H9 (cell line): Measurements from ENCODE around the gene NMT1. TPM values are rescaled to one million over a fixed set of nuclear protein-coding genes. Genes with fewer than 3 reads are reported as not detected.
A peak's percentile ranks its signal among the peaks of the same experiment; 100 is the strongest.

Source experiments
- DNase-seq: peaks from one replicate; pipeline ENCODE4 v3.0.0-alpha.2; 2017
- H2AFZ ChIP-seq: one replicate; pipeline ENCODE4 v1.6.1; 2013; ENCODE audit warnings: mild to moderate bottlenecking, low read length, control low read depth, moderate library complexity
- H2AK5ac ChIP-seq: 2 replicates; pipeline ENCODE4 v1.6.1; 2013; ENCODE audit warnings: low read length, control low read depth, mixed read lengths; ENCODE audit not compliant: insufficient read length
- H2BK120ac ChIP-seq: one replicate; pipeline ENCODE4 v1.6.1; 2013; ENCODE audit warnings: low read depth, mild to moderate bottlenecking, low read length, control low read depth, inconsistent platforms; ENCODE audit not compliant: poor library complexity, severe bottlenecking
- H2BK12ac ChIP-seq: 2 replicates; pipeline ENCODE4 v1.6.1; 2013; ENCODE audit warnings: low read length, control low read depth, mixed read lengths, low read depth; ENCODE audit not compliant: insufficient read length
- H2BK15ac ChIP-seq: 2 replicates; pipeline ENCODE4 v1.6.1; 2013; ENCODE audit warnings: low read depth, low read length, control low read depth
- H2BK20ac ChIP-seq: one replicate; pipeline ENCODE4 v1.6.1; 2013; ENCODE audit warnings: low read depth, mild to moderate bottlenecking, low read length, control low read depth, inconsistent platforms; ENCODE audit not compliant: poor library complexity, severe bottlenecking
- H2BK5ac ChIP-seq: 2 replicates; pipeline ENCODE4 v1.6.1; 2013; ENCODE audit warnings: low read length, control low read depth, mixed read lengths; ENCODE audit not compliant: insufficient read length
- H3K14ac ChIP-seq: 2 replicates; pipeline ENCODE4 v1.6.1; 2013; ENCODE audit warnings: low read length, control low read depth; ENCODE audit not compliant: insufficient read depth
- H3K18ac ChIP-seq: 2 replicates; pipeline ENCODE4 v1.6.1; 2013; ENCODE audit warnings: low read depth, mild to moderate bottlenecking, mixed read lengths, low read length, control low read depth; ENCODE audit not compliant: insufficient read length
- H3K23ac ChIP-seq: 2 replicates; pipeline ENCODE4 v1.6.1; 2013; ENCODE audit warnings: low read length, control low read depth, mixed read lengths, low read depth; ENCODE audit not compliant: insufficient read length
- H3K23me2 ChIP-seq: 2 replicates; pipeline ENCODE4 v1.6.1; 2013; ENCODE audit warnings: low read depth, mild to moderate bottlenecking, mixed read lengths, low read length, control low read depth; ENCODE audit not compliant: insufficient read length, poor library complexity, severe bottlenecking
- H3K27ac ChIP-seq: 2 replicates; pipeline ENCODE4 v1.5.1; 2013; ENCODE audit warnings: low read length, control low read depth, mixed read lengths, low read depth; ENCODE audit not compliant: insufficient read length
- H3K27me3 ChIP-seq: 2 replicates; pipeline ENCODE4 v1.6.1; 2013; ENCODE audit warnings: low read length, control low read depth, inconsistent platforms; ENCODE audit not compliant: insufficient read depth
- H3K4ac ChIP-seq: 2 replicates; pipeline ENCODE4 v1.6.1; 2013; ENCODE audit warnings: low read depth, mild to moderate bottlenecking, control low read depth, inconsistent platforms, low read length, moderate library complexity
- H3K4me1 ChIP-seq: 2 replicates; pipeline ENCODE4 v1.6.1; 2013; ENCODE audit warnings: low read length, control low read depth, inconsistent platforms; ENCODE audit not compliant: insufficient read depth
- H3K4me2 ChIP-seq: 2 replicates; pipeline ENCODE4 v1.6.1; 2013; ENCODE audit warnings: low read length, control low read depth, mixed read lengths; ENCODE audit not compliant: insufficient read length, insufficient read depth
- H3K56ac ChIP-seq: 2 replicates; pipeline ENCODE4 v1.6.1; 2013; ENCODE audit warnings: low read depth, mild to moderate bottlenecking, mixed read lengths, low read length, control low read depth; ENCODE audit not compliant: insufficient read length
- H3K79me1 ChIP-seq: 2 replicates; pipeline ENCODE4 v1.6.1; 2013; ENCODE audit warnings: low read depth, mild to moderate bottlenecking, moderate library complexity, low read length, control low read depth, inconsistent platforms; ENCODE audit not compliant: insufficient read depth, poor library complexity, severe bottlenecking
- H3K79me2 ChIP-seq: 2 replicates; pipeline ENCODE4 v1.6.1; 2013; ENCODE audit warnings: low read length, control low read depth, inconsistent platforms; ENCODE audit not compliant: insufficient read depth
- H3K9ac ChIP-seq: 2 replicates; pipeline ENCODE4 v1.6.1; 2013; ENCODE audit warnings: low read length, control low read depth, mixed read lengths; ENCODE audit not compliant: insufficient read length; ENCODE audit errors: extremely low read depth
- H3K9me3 ChIP-seq: one replicate; pipeline ENCODE4 v1.6.1; 2013; ENCODE audit warnings: low read depth, low read length, inconsistent platforms; ENCODE audit not compliant: control insufficient read depth
- H3T11ph ChIP-seq: one replicate; pipeline ENCODE4 v1.6.1; 2013; ENCODE audit warnings: mild to moderate bottlenecking, low read length, control low read depth, inconsistent platforms
- H4K20me1 ChIP-seq: one replicate; pipeline ENCODE4 v1.6.1; 2013; ENCODE audit not compliant: control insufficient read depth, insufficient read length, insufficient read depth
- H4K5ac ChIP-seq: 2 replicates; pipeline ENCODE4 v1.6.1; 2013; ENCODE audit warnings: low read depth, mild to moderate bottlenecking, mixed read lengths, low read length, control low read depth; ENCODE audit not compliant: insufficient read length
- H4K8ac ChIP-seq: replicated peaks from 2 replicates; pipeline ENCODE4 v1.6.1; 2013; ENCODE audit warnings: low read length, control low read depth, mixed read lengths, low read depth; ENCODE audit not compliant: insufficient read length
- H4K91ac ChIP-seq: 2 replicates; pipeline ENCODE4 v1.6.1; 2013; ENCODE audit warnings: low read depth, mild to moderate bottlenecking, moderate library complexity, mixed read lengths, low read length, control low read depth; ENCODE audit not compliant: insufficient read length
- H3K27ac Mint-ChIP-seq, 3 experiments: 2 replicates in 2 of 3; 3 replicates in 1 of 3; pipeline ENCODE4 v1.8.0; 2020 to 2021; ENCODE audit warnings: mixed read lengths in 3 of 3, mild to moderate bottlenecking in 1 of 3, moderate library complexity in 1 of 3
- H3K27me3 Mint-ChIP-seq: 2 replicates; pipeline ENCODE4 v1.8.0; 2021; ENCODE audit warnings: low read depth, mild to moderate bottlenecking, moderate library complexity, mixed read lengths
- H3K36me3 Mint-ChIP-seq, 3 experiments: 2 replicates in 2 of 3; 3 replicates in 1 of 3; pipeline ENCODE4 v1.8.0; 2020 to 2021; ENCODE audit warnings: low read depth in 3 of 3, mixed read lengths in 3 of 3; ENCODE audit not compliant: insufficient read depth in 1 of 3
- H3K4me1 Mint-ChIP-seq, 2 experiments: 2 replicates each; pipeline ENCODE4 v1.8.0; 2020; ENCODE audit warnings: mixed read lengths in 2 of 2
- H3K4me3 Mint-ChIP-seq, 2 experiments: 2 replicates in 1 of 2; 3 replicates in 1 of 2; pipeline ENCODE4 v1.8.0; 2020 to 2021; ENCODE audit warnings: mild to moderate bottlenecking in 2 of 2, mixed read lengths in 2 of 2, moderate library complexity in 1 of 2
- H3K9me3 Mint-ChIP-seq, 2 experiments: 2 replicates in 1 of 2; 3 replicates in 1 of 2; pipeline ENCODE4 v1.8.0; 2020; ENCODE audit warnings: mild to moderate bottlenecking in 2 of 2, mixed read lengths in 2 of 2, moderate library complexity in 1 of 2
- CTCF ChIP-seq: fragments of 200-600 bp; sonication (generic); conservative IDR thresholded peaks from 3 replicates; pipeline ENCODE4 v1.8.0; 2021; ENCODE audit warnings: antibody characterized with exemption, mild to moderate bottlenecking
- WGBS: extraction: QIAGEN DNeasy Blood & Tissue Kit; methylation state at CpG from one replicate; pipeline ENCODE4 v1.1.7; 2013; ENCODE audit warnings: missing lambda C conversion rate, low lambda C conversion rate, mixed read lengths; ENCODE audit not compliant: insufficient read length; ENCODE audit errors: extremely low coverage; 5-methylcytosine and 5-hydroxymethylcytosine counted together
- total RNA-seq: library from RNA; stranded (reverse); gene quantifications from 2 replicates; pipeline ENCODE4 v1.2.1, GENCODE V29; 2021

NMT1 gene
- total RNA-seq, 1 experiment from 2014 or later: 150 TPM

- H3K9me3 Mint-ChIP-seq: no peaks in the 10 kb centered on the region; a peak in 1 of 5 replicates
- peak overlapping the region; percentile 51 for H3K4me2 ChIP-seq
Measured at GRCh38 chr17:45145035-45145389, 83.9 kb downstream of the NMT1 start.

More at GRCh38 chr17:45145035-45145389, 83.9 kb downstream of the NMT1 start:
- H3K36me3 Mint-ChIP-seq: peaks cover 4 to 8% (median 7%) of the 10 kb centered on the region in 3 experiments; a peak in 6 of 7 replicates
- Histone ChIP-seq H3T11ph (no peak overlapping the region), H2BK120ac (no peak overlapping the region), H2AFZ (no peak overlapping the region), H3K9me3 (no peaks in the 10 kb centered on the region), H4K20me1 (no peaks in the 10 kb centered on the region), H3K23me2 (peaks cover 22% of the 10 kb centered on the region), H3K4ac (no peak overlapping the region), H3K14ac (no peak overlapping the region), H4K5ac (no peak overlapping the region), H2BK5ac (no peak overlapping the region), H4K91ac (no peak overlapping the region), H4K8ac (no peak overlapping the region), H2BK12ac (no peak overlapping the region), H3K56ac (no peak overlapping the region), H2AK5ac (no peak overlapping the region), H3K79me2 (no peaks in the 10 kb centered on the region; the same call in 1 of the 2 replicates), H3K23ac (no peak overlapping the region), H3K18ac (no peak overlapping the region), H3K79me1 (no peaks in the 10 kb centered on the region), H3K9ac (no peak overlapping the region), H3K27me3 (no peaks in the 10 kb centered on the region), H3K4me1 (peaks cover 2% of the 10 kb centered on the region; the same call in 1 of the 2 replicates), H2BK15ac (no peak overlapping the region), H3K27ac (no peak overlapping the region), H2BK20ac (no peak overlapping the region)
- TF ChIP-seq CTCF: no peak
- no CpG with 5 or more reads among the region's 8 CpGs for WGBS
- H3K4me1 Mint-ChIP-seq: peaks cover 29 to 34% of the 10 kb centered on the region in 2 experiments
- H3K27ac Mint-ChIP-seq: no peak overlapping the region
- peak overlapping the region; percentile 46 to 66 for H3K4me3 Mint-ChIP-seq
- H3K27me3 Mint-ChIP-seq: peaks cover 2% of the 10 kb centered on the region
- no peak for DNase-seq
